CD4-positive, alpha-beta T cell (primary cell): ENCODE data around the gene EDEM1. TPM values are rescaled to one million over a fixed set of nuclear protein-coding genes. Genes with fewer than 3 reads are reported as not detected.

Experiments used
- ATAC-seq: fragments of 200-7000 bp; cut with Tn5 transposase; one replicate; pipeline ENCODE4 v1.10.0; 2022; ENCODE audit warnings: mild to moderate bottlenecking; ENCODE audit not compliant: poor library complexity
- CTCF ChIA-PET: fragments of 350-600 bp; sonication (Branson Sonifier 250); formaldehyde crosslinking; loops from one replicate; lab custom pipeline; 2021; ENCODE audit warnings: antibody characterized with exemption, inconsistent platforms; lab: Charles Lee
- POLR2A ChIA-PET: fragments of 350-600 bp; sonication (Branson Sonifier 250); formaldehyde crosslinking; loops from one replicate; lab custom pipeline; 2021; ENCODE audit warnings: antibody characterized with exemption, inconsistent platforms; lab: Charles Lee
- DNase-seq, 14 experiments: peaks; one replicate each; pipeline ENCODE4 v3.0.0-alpha.2; 2013 to 2020; ENCODE audit warnings: mixed read lengths in 2 of 14
- H3K27ac ChIP-seq, 2 donors: one replicate each; pipeline versions ENCODE4 v1.5.1 to v1.7.0; 2013; ENCODE audit warnings: low read length in 2 of 2, low read depth in 1 of 2, mild to moderate bottlenecking in 1 of 2
- H3K27me3 ChIP-seq, 2 experiments: 1 replicate in 1 of 2; 2 replicates in 1 of 2; pipeline versions ENCODE4 v1.6.1 to v1.7.0; 2013; ENCODE audit warnings: low read length in 2 of 2, control low read depth in 1 of 2, mild to moderate bottlenecking in 1 of 2, moderate library complexity in 1 of 2; ENCODE audit not compliant: insufficient read depth in 2 of 2, control insufficient read depth in 1 of 2
- H3K36me3 ChIP-seq: one replicate; pipeline ENCODE4 v1.6.1; 2013; ENCODE audit warnings: low read length, control low read depth; ENCODE audit not compliant: insufficient read depth
- H3K4me1 ChIP-seq: one replicate; pipeline ENCODE4 v1.6.1; 2013; ENCODE audit warnings: low read length, control low read depth; ENCODE audit not compliant: insufficient read depth
- H3K4me3 ChIP-seq: one replicate; pipeline ENCODE4 v1.5.1; 2013; ENCODE audit warnings: mild to moderate bottlenecking, low read length, moderate library complexity
- H3K9me3 ChIP-seq, 2 experiments: 1 replicate in 1 of 2; 2 replicates in 1 of 2; pipeline versions ENCODE4 v1.6.1 to v1.7.0; 2013; ENCODE audit warnings: low read length in 2 of 2, mild to moderate bottlenecking in 2 of 2, control low read depth in 1 of 2, moderate library complexity in 1 of 2; ENCODE audit not compliant: control insufficient read depth in 1 of 2, insufficient read depth in 1 of 2
- H3K27ac Mint-ChIP-seq: one replicate; pipeline ENCODE4 v1.8.0; 2020; ENCODE audit warnings: mixed read lengths
- H3K27me3 Mint-ChIP-seq: one replicate; pipeline ENCODE4 v1.8.0; 2021; ENCODE audit warnings: mixed read lengths
- H3K36me3 Mint-ChIP-seq: one replicate; pipeline ENCODE4 v1.8.0; 2021; ENCODE audit warnings: low read depth, mixed read lengths
- H3K4me1 Mint-ChIP-seq: one replicate; pipeline ENCODE4 v1.8.0; 2021; ENCODE audit warnings: low read depth, mixed read lengths
- H3K4me3 Mint-ChIP-seq: one replicate; pipeline ENCODE4 v1.8.0; 2020; ENCODE audit warnings: mild to moderate bottlenecking, mixed read lengths
- H3K9me3 Mint-ChIP-seq: one replicate; pipeline ENCODE4 v1.8.0; 2020; ENCODE audit warnings: mixed read lengths
- intact Hi-C, 2 experiments: fragments of 100-400 bp; cut with DNase I in 1 of 2; cut with micrococcal nuclease in 1 of 2; formaldehyde crosslinking; loops; one replicate each; pipeline versions ENCODE4 v1.15.1 to v1.9.0; 2023 to 2025; cut with DNase I, micrococcal nuclease
- total RNA-seq, 174 experiments: library from RNA in 2 of 174; stranded (reverse) in 2 of 174; gene quantifications; one replicate each; pipeline ENCODE4 v1.2.3 and lab custom pipeline; 2021 to 2026
- TF ChIP-seq, protein P1 (sequence below): fragments of 200-600 bp; IDR thresholded peaks from one replicate; pipeline ENCODE4 v1.8.0; 2022; ENCODE audit warnings: antibody characterized with exemption, mild to moderate bottlenecking

Gene EDEM1
- total RNA-seq, 2 experiments from 2014 or later = 106 to 114 TPM

- H3K36me3 Mint-ChIP-seq = peaks cover 65% of the 10 kb centered on the region
- intact Hi-C loops = no loop called here
- no peak overlapping the region for H3K4me3 ChIP-seq
- H3K27me3 Mint-ChIP-seq = no peaks in the 10 kb centered on the region
- DNase-seq = no peak
- ATAC-seq = no peak
- H3K4me1 Mint-ChIP-seq = peaks cover 69% of the 10 kb centered on the region
- no peaks in the 10 kb centered on the region for H3K27me3 ChIP-seq
- H3K4me3 Mint-ChIP-seq = no peak overlapping the region
- H3K9me3 Mint-ChIP-seq = peaks cover 7% of the 10 kb centered on the region
- no peak overlapping the region for H3K27ac ChIP-seq
- peaks cover 13% of the 10 kb centered on the region for H3K36me3 ChIP-seq
- TF ChIP-seq, protein P1, sequence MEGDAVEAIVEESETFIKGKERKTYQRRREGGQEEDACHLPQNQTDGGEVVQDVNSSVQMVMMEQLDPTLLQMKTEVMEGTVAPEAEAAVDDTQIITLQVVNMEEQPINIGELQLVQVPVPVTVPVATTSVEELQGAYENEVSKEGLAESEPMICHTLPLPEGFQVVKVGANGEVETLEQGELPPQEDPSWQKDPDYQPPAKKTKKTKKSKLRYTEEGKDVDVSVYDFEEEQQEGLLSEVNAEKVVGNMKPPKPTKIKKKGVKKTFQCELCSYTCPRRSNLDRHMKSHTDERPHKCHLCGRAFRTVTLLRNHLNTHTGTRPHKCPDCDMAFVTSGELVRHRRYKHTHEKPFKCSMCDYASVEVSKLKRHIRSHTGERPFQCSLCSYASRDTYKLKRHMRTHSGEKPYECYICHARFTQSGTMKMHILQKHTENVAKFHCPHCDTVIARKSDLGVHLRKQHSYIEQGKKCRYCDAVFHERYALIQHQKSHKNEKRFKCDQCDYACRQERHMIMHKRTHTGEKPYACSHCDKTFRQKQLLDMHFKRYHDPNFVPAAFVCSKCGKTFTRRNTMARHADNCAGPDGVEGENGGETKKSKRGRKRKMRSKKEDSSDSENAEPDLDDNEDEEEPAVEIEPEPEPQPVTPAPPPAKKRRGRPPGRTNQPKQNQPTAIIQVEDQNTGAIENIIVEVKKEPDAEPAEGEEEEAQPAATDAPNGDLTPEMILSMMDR = no peak
- no peak overlapping the region for H3K27ac Mint-ChIP-seq
- CTCF ChIA-PET = no interaction called here
- no peaks in the 10 kb centered on the region for H3K9me3 ChIP-seq
- POLR2A ChIA-PET = interaction anchor here (1.1 kb wide), 1 partner anchor 46 kb away, joined by 3 read pairs; the partner anchor contains the start of gene EDEM1
- H3K4me1 ChIP-seq = peaks cover 22% of the 10 kb centered on the region
Observed at GRCh38 chr3:5140839-5141238, 46.7 kb upstream of the EDEM1 start.

DNA sequence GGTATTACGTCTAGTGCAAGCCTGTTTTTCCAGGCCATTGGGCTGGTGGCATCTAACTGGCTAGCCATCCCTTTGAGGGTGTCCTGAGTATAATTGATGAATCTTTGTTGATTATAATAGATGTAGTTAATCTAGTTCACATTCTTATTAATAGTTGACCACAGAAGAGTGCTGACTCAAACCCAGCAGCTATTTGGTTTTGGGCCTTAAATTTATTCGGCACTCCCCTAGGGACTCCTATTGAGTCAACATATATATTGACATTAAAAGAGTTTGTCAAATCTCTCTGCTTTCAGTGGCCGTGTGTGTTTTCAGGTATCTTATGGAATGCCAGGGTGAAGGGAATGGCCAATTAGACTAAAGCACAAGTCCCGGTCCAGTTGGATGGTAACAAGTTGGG lies 45.7 kb upstream of the EDEM1 start:
- no peak overlapping the region for H3K27ac ChIP-seq
- POLR2A ChIA-PET = no interaction called here
- H3K4me1 Mint-ChIP-seq = peaks cover 65% of the 10 kb centered on the region

DNA sequence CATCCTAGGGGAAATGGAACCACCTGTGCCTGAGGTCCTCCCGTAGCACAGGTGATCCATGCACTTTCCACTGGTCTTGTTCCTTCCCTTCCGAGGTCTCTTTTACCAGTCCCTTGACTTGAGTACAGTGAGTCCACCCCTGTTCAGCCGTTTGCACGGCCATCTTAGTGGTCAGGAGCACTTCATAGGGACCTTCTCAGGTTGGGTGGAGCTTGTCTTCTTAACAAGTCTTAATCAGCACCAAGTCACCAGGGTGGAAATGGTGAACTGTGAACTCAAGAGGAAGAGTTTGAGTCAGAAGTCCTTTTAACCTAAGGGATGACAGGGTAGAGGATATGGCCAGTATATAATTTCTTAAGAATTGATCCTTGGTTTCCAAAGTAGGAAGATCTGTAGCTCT lies 44.0 kb upstream of the EDEM1 start:
- TF ChIP-seq, protein P1 = no peak
- no peak for ATAC-seq
- Mint-ChIP-seq H3K9me3 (peaks cover 10% of the 10 kb centered on the region), H3K36me3 (peaks cover 91% of the 10 kb centered on the region), H3K4me1 (peaks cover 64% of the 10 kb centered on the region), H3K27ac (no peak overlapping the region), H3K27me3 (no peaks in the 10 kb centered on the region), H3K4me3 (no peak overlapping the region)
- H3K27me3 ChIP-seq = no peaks in the 10 kb centered on the region
- peaks cover 22% of the 10 kb centered on the region for H3K36me3 ChIP-seq
- intact Hi-C loops = no loop called here
- CTCF ChIA-PET = no interaction called here
- no peaks in the 10 kb centered on the region for H3K9me3 ChIP-seq
- H3K27ac ChIP-seq = no peak overlapping the region
- peak in 2 of 14 experiments; percentile 19 to 48 for DNase-seq
- peaks cover 13% of the 10 kb centered on the region for H3K4me1 ChIP-seq
- no peak overlapping the region for H3K4me3 ChIP-seq
- POLR2A ChIA-PET = no interaction called here

More for the DNA sequence above, 45.7 kb upstream of the EDEM1 start:
- Mint-ChIP-seq H3K36me3 (peaks cover 74% of the 10 kb centered on the region), H3K27me3 (no peaks in the 10 kb centered on the region), H3K4me3 (no peak overlapping the region), H3K9me3 (peaks cover 10% of the 10 kb centered on the region), H3K27ac (no peak overlapping the region)
- Histone ChIP-seq H3K9me3 (no peaks in the 10 kb centered on the region), H3K36me3 (peaks cover 22% of the 10 kb centered on the region), H3K4me1 (peaks cover 19% of the 10 kb centered on the region), H3K4me3 (no peak overlapping the region), H3K27me3 (no peaks in the 10 kb centered on the region)
- TF ChIP-seq, protein P1 = no peak
- CTCF ChIA-PET = no interaction called here
- ATAC-seq = no peak
- intact Hi-C loops = no loop called here
- no peak for DNase-seq
